ENCODE measurements around the gene CA10. TPM values are rescaled to one million over a fixed set of nuclear protein-coding genes. Genes with fewer than 3 reads are reported as not detected.

Gene CA10
- total and polyA plus RNA-seq, 2 experiments from 2014 or later = 0.92 to 1.5 TPM

DNA sequence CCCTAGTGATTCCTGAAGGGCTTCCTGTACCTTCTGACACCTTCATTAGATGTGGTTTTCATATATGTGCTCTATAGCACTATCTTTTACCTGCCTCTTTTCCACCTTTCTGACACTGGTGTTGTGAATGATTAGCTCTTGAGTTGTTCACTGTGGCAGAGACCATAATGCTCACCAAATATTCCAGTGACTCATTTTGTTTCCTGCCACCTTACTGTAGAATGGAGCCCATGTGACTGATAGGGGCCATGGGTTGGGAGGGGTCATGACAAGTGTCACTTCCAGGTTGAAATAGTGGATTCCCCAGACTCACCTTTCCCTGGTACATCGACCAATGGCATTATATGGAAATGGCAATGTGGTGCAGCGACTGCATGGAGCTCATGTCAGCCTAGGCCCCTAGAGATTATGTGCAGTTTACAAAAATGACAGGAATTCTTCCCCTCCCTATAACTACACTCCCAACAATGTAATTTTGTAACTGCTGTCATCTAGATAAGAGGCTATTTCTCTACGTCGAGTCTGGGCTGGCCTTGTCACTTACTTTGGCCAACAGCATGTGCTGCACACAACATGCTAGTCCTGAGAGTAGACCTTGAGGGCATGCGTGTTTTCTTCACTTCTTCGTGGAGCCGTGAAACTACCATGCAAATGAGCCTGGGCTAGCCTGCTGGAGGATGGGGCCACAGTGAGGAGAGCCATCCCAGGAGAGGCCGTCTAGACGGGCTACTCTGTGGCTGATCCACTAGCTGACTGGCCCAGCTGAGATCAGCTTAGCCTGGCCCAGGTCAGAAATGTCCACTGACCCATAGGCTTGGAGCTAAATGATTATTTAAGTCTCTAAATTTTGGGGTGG, 409.5 kb downstream of the CA10 start:
- no peak for ATAC-seq
- Mint-ChIP-seq H3K4me3 (no peak overlapping the region), H3K27ac (no peak overlapping the region), H3K9me3 (no peaks in the 10 kb centered on the region), H3K4me1 (peaks cover 13% of the 10 kb centered on the region), H3K36me3 (ENCODE audit: low read depth) (no peaks in the 10 kb centered on the region), H3K27me3 (ENCODE audit: insufficient read depth, low read depth, poor library complexity) (no peaks in the 10 kb centered on the region)
- Histone ChIP-seq H3K4me2 (no peak overlapping the region), H3K79me2 (replicated peaks; ENCODE audit: insufficient read depth) (no peaks in the 10 kb centered on the region), H3F3A (replicated peaks; ENCODE audit: low read depth) (no peaks in the 10 kb centered on the region), H3K27me3 (ENCODE audit: insufficient read depth) (no peaks in the 10 kb centered on the region), H3K4me3 (no peak overlapping the region), H2AFZ (no peak overlapping the region), H3K4me1 (ENCODE audit: insufficient read depth) (peaks cover 15% of the 10 kb centered on the region), H3K27ac (ENCODE audit: low read depth) (no peak overlapping the region), H3K36me3 (ENCODE audit: insufficient read depth) (no peaks in the 10 kb centered on the region), H4K20me1 (replicated peaks; ENCODE audit: insufficient read depth) (no peaks in the 10 kb centered on the region), H3K9me2 (ENCODE audit: insufficient read depth) (peaks cover 8% of the 10 kb centered on the region; the same call in 1 of the 2 replicates)
- DNase-seq (ENCODE audit: low spot score) = no peak
- no peak for TF ChIP-seq ZNF331 (CRISPR knock-in tag; IDR thresholded peaks at IDR 0.05; ENCODE audit: low read depth)
- no peak for TF ChIP-seq STAT1 (IDR thresholded peaks at IDR 0.05; ENCODE audit: unreplicated experiment)
- no peak for TF ChIP-seq POLR2AphosphoS5 (IDR thresholded peaks at IDR 0.05; ENCODE audit: low read depth)
- TF ChIP-seq JUNB (IDR thresholded peaks at IDR 0.05; ENCODE audit: unreplicated experiment) = no peak
- TF ChIP-seq CREB1 (CRISPR knock-in tag; IDR thresholded peaks at IDR 0.05; ENCODE audit: low read depth) = no peak
- TF ChIP-seq EZH2 (IDR thresholded peaks at IDR 0.05; ENCODE audit: low read depth, unreplicated experiment) = no peak
- no peak for TF ChIP-seq ZNF114 (CRISPR knock-in tag; IDR thresholded peaks at IDR 0.05)
- no peak for TF ChIP-seq NANOG (IDR thresholded peaks at IDR 0.05; ENCODE audit: borderline replicate concordance)
- TF ChIP-seq, protein P1, sequence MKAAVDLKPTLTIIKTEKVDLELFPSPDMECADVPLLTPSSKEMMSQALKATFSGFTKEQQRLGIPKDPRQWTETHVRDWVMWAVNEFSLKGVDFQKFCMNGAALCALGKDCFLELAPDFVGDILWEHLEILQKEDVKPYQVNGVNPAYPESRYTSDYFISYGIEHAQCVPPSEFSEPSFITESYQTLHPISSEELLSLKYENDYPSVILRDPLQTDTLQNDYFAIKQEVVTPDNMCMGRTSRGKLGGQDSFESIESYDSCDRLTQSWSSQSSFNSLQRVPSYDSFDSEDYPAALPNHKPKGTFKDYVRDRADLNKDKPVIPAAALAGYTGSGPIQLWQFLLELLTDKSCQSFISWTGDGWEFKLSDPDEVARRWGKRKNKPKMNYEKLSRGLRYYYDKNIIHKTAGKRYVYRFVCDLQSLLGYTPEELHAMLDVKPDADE (IDR thresholded peaks at IDR 0.05) = no peak
- TF ChIP-seq, protein P2, sequence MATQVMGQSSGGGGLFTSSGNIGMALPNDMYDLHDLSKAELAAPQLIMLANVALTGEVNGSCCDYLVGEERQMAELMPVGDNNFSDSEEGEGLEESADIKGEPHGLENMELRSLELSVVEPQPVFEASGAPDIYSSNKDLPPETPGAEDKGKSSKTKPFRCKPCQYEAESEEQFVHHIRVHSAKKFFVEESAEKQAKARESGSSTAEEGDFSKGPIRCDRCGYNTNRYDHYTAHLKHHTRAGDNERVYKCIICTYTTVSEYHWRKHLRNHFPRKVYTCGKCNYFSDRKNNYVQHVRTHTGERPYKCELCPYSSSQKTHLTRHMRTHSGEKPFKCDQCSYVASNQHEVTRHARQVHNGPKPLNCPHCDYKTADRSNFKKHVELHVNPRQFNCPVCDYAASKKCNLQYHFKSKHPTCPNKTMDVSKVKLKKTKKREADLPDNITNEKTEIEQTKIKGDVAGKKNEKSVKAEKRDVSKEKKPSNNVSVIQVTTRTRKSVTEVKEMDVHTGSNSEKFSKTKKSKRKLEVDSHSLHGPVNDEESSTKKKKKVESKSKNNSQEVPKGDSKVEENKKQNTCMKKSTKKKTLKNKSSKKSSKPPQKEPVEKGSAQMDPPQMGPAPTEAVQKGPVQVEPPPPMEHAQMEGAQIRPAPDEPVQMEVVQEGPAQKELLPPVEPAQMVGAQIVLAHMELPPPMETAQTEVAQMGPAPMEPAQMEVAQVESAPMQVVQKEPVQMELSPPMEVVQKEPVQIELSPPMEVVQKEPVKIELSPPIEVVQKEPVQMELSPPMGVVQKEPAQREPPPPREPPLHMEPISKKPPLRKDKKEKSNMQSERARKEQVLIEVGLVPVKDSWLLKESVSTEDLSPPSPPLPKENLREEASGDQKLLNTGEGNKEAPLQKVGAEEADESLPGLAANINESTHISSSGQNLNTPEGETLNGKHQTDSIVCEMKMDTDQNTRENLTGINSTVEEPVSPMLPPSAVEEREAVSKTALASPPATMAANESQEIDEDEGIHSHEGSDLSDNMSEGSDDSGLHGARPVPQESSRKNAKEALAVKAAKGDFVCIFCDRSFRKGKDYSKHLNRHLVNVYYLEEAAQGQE (IDR thresholded peaks at IDR 0.05; ENCODE audit: unreplicated experiment) = no peak
- TF ChIP-seq, protein P3, sequence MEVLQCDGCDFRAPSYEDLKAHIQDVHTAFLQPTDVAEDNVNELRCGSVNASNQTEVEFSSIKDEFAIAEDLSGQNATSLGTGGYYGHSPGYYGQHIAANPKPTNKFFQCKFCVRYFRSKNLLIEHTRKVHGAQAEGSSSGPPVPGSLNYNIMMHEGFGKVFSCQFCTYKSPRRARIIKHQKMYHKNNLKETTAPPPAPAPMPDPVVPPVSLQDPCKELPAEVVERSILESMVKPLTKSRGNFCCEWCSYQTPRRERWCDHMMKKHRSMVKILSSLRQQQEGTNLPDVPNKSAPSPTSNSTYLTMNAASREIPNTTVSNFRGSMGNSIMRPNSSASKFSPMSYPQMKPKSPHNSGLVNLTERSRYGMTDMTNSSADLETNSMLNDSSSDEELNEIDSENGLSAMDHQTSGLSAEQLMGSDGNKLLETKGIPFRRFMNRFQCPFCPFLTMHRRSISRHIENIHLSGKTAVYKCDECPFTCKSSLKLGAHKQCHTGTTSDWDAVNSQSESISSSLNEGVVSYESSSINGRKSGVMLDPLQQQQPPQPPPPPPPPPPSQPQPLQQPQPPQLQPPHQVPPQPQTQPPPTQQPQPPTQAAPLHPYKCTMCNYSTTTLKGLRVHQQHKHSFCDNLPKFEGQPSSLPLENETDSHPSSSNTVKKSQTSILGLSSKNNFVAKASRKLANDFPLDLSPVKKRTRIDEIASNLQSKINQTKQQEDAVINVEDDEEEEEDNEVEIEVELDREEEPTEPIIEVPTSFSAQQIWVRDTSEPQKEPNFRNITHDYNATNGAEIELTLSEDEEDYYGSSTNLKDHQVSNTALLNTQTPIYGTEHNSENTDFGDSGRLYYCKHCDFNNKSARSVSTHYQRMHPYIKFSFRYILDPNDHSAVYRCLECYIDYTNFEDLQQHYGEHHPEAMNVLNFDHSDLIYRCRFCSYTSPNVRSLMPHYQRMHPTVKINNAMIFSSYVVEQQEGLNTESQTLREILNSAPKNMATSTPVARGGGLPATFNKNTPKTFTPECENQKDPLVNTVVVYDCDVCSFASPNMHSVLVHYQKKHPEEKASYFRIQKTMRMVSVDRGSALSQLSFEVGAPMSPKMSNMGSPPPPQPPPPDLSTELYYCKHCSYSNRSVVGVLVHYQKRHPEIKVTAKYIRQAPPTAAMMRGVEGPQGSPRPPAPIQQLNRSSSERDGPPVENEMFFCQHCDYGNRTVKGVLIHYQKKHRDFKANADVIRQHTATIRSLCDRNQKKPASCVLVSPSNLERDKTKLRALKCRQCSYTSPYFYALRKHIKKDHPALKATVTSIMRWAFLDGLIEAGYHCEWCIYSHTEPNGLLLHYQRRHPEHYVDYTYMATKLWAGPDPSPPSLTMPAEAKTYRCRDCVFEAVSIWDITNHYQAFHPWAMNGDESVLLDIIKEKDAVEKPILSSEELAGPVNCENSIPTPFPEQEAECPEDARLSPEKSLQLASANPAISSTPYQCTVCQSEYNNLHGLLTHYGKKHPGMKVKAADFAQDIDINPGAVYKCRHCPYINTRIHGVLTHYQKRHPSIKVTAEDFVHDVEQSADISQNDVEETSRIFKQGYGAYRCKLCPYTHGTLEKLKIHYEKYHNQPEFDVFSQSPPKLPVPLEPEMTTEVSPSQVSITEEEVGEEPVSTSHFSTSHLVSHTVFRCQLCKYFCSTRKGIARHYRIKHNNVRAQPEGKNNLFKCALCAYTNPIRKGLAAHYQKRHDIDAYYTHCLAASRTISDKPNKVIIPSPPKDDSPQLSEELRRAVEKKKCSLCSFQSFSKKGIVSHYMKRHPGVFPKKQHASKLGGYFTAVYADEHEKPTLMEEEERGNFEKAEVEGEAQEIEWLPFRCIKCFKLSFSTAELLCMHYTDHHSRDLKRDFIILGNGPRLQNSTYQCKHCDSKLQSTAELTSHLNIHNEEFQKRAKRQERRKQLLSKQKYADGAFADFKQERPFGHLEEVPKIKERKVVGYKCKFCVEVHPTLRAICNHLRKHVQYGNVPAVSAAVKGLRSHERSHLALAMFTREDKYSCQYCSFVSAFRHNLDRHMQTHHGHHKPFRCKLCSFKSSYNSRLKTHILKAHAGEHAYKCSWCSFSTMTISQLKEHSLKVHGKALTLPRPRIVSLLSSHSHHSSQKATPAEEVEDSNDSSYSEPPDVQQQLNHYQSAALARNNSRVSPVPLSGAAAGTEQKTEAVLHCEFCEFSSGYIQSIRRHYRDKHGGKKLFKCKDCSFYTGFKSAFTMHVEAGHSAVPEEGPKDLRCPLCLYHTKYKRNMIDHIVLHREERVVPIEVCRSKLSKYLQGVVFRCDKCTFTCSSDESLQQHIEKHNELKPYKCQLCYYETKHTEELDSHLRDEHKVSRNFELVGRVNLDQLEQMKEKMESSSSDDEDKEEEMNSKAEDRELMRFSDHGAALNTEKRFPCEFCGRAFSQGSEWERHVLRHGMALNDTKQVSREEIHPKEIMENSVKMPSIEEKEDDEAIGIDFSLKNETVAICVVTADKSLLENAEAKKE (CRISPR knock-in tag; IDR thresholded peaks at IDR 0.05) = no peak
- TF ChIP-seq, protein P4, sequence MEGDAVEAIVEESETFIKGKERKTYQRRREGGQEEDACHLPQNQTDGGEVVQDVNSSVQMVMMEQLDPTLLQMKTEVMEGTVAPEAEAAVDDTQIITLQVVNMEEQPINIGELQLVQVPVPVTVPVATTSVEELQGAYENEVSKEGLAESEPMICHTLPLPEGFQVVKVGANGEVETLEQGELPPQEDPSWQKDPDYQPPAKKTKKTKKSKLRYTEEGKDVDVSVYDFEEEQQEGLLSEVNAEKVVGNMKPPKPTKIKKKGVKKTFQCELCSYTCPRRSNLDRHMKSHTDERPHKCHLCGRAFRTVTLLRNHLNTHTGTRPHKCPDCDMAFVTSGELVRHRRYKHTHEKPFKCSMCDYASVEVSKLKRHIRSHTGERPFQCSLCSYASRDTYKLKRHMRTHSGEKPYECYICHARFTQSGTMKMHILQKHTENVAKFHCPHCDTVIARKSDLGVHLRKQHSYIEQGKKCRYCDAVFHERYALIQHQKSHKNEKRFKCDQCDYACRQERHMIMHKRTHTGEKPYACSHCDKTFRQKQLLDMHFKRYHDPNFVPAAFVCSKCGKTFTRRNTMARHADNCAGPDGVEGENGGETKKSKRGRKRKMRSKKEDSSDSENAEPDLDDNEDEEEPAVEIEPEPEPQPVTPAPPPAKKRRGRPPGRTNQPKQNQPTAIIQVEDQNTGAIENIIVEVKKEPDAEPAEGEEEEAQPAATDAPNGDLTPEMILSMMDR (conservative IDR thresholded peaks at IDR 0.05; ENCODE audit: low read depth in 2 of 2) = no peak

Data from GM23338 (cell line).